HG03280 (cell line): Measurements from ENCODE around the gene ARHGEF28.
A peak's percentile ranks its signal among the peaks of the same experiment; 100 is the strongest.

Source experiments
- ATAC-seq: cut with Tn5 transposase; IDR thresholded peaks from one replicate; pipeline ENCODE4 v1.9.1; 2021; ENCODE audit warnings: mild to moderate bottlenecking, moderate library complexity; ENCODE audit not compliant: unreplicated experiment

Gene ARHGEF28

GRCh38 chr5:73692166-73692640, 66.2 kb downstream of the ARHGEF28 start:
- no peak for ATAC-seq

GRCh38 chr5:73692981-73693380, 67.0 kb downstream of the ARHGEF28 start:
- no peak for ATAC-seq

DNA sequence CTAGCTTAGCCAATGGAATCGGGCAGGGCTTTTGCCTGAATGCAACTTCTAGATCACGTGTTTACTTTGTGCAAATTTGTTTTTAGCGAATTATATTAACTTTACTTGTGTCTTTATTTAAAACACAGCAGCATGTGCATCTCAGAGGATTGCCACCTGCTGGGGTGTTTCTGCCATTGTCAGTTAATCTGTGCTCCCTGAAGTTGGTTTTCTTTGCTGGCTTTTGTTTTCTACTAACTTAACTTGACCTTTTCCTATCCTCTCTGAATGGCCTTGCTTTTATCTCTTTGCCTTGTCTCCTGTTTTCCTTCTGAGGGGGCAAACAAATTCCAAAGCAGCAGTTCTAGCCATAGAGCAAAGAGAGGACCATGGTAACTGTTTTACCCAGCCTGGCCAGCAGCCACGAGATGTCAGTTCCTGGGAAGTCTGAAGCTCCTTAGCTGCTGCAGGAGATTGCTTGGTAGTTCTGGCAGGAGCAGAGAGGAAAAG, 67.6 kb downstream of the ARHGEF28 start:
- ATAC-seq, result no peak

GRCh38 chr5:73694089-73694488, 68.1 kb downstream of the ARHGEF28 start:
- peak; percentile 64 for ATAC-seq

- no peak for ATAC-seq
These were observed 72.0 kb downstream of the ARHGEF28 start for GRCh38 chr5:73698011-73698410.

DNA sequence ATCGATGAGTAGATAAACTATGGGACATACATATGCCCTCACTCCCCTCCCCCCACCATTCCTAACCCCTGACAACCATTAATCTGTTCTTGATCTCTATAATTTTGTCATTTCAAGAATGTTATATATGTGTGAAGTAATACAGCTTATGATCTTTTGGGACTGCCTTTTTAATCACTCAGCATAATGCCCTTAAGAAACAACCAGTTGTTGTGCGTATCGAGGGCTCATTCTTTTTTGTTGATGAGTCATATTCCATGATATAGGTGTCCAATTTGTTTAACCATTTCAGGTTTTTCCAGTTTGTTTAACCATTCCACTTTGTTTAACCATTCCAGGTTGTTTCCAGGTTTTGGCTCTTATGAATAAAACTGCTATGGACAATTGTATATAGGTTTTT, 75.6 kb downstream of the ARHGEF28 start:
- no peak for ATAC-seq

DNA sequence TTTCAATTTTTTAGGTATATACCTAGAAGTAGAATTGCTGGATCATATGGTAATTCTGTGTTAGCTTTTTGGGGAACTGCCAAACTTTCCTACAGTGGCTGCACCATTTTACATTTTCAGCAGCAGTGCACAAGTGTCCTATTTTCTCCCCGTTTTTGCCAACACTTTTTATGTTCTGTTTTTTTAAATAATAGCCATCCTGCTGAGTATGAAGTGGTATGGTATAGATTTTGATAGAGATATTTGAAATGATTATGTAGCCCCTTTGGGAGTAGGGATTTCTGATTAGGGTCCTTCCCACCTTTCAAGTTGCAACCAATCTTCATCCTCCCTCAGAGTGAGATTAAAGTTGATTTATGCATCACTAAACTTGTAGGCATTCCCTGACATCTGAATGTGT, 76.5 kb downstream of the ARHGEF28 start:
- ATAC-seq, result no peak

DNA sequence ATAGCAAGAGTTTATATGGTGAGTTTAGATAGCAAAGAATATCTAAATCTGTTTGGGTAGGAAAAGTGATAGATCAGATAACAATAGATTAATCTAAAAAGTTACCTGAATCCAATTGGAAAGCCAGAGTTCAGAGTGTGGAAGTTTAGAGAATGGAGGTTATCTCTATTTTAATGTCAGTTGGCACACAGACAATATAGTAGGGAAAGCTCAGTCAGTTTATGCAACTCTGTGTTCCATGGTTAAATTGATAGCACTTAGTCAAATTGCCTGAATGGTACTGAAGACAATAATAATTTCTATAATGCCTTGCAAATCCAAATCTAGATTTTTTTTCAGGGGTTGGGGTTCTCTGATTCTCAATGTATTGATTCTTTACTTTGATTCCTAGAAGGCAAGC, 77.0 kb downstream of the ARHGEF28 start:
- no peak for ATAC-seq

GRCh38 chr5:73705364-73705763, 79.4 kb downstream of the ARHGEF28 start:
- ATAC-seq, result no peak

DNA sequence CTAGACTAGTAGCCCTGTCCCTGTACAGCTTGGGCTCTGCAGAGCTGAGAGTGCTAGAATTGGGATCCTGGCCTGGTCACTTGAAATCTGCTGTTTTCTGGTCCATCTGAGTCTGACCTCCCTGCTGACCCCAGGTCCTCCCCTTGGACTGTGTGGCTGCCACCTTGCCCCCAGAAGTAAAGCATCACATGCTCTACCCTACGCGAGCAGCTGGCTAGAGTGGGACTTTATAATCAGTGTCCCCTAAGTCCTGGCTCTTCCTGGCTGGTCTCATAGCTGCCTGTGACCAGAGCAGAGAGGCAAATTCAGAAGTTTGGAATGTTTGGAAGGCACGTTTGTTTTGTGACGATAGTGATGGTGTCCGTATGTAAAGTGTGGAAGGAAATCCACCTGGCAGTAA, 81.0 kb downstream of the ARHGEF28 start:
- ATAC-seq, result no peak

DNA sequence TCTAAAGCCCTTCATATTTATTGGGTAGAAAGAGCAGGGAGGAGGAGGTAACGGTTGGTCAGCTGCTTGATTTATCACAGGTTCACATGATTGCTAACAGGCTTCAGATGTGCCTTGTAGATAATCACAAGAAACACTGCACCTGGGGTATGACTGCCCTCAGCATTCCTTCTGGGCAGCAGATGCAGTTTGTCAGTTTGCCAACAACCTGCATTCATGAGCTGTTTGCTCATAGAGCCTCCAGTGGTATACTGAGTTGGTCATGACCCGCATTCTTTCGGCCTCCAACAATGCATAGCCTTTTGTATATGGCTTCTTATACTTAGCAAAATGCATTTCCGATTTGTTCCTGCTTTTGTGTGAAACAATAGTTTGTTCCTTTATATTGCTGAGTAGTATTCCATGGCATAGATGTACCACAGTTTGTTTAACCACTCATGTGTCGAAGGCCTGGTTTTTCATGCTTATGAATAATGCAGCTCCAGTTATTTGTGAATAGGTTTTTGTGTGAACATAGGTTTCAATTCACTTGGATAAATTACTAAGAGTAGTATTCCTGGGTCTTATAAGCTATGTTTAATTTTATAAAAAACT, 83.6 kb downstream of the ARHGEF28 start:
- no peak for ATAC-seq

- ATAC-seq, result no peak
These were observed 90.3 kb downstream of the ARHGEF28 start for GRCh38 chr5:73716284-73716808.

DNA sequence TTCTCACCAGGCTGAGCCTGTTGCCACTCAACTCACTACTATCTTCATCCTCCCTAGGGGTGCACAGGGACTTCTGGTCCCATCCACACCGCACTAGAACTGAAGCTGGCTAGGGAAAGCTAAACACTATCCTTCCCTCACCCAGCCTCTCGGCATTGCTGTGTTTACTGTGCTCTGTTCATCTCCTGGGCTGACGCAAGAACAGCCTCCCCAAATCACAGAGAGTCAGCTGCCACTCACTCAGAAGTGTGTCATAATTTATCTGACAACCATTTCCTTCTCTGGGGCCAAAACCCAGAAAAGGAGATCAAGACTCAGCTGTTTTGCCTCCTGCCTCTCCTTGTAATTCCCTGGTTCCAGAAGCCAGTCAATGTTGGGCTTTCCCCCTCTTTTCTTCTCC, 92.8 kb downstream of the ARHGEF28 start:
- no peak for ATAC-seq

DNA sequence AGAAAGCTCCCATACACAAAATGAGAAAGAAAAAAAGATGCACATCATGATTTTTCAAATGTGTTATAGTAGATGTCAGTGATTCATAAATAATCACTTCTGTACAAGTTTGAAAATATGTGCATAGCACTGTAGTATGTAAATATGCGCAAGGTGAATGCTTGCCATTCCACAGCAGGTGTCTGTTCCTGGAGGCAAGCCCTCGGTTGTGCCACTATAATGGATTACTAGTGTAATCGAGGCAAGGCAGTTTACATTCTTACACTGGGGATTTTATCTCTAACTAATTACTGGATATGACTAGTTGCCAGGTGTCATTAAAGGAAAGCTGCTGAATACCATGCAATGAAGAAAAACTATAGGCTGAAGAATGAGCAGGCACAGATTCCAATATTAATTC, 93.6 kb downstream of the ARHGEF28 start:
- ATAC-seq, result no peak

DNA sequence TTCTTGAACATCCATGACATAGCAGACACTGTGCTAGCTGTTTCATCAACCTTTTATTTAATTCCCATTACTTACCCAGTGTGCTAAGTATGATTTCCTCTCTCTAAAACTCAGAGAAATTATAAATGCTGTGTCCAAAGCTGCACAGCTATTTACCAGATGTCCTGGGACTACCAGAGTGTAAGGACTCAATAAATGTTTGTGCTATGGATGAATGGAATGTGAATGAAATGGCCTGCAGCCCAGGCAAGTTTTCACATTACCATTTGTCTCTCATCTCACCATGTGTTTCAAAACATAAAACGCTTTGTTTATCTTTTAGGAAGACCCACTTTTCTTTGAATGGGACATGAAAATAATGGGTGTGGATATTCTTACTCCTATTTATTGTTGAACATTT, 96.2 kb downstream of the ARHGEF28 start:
- no peak for ATAC-seq

- no peak for ATAC-seq
These were observed 100.1 kb downstream of the ARHGEF28 start for GRCh38 chr5:73726071-73726470.

DNA sequence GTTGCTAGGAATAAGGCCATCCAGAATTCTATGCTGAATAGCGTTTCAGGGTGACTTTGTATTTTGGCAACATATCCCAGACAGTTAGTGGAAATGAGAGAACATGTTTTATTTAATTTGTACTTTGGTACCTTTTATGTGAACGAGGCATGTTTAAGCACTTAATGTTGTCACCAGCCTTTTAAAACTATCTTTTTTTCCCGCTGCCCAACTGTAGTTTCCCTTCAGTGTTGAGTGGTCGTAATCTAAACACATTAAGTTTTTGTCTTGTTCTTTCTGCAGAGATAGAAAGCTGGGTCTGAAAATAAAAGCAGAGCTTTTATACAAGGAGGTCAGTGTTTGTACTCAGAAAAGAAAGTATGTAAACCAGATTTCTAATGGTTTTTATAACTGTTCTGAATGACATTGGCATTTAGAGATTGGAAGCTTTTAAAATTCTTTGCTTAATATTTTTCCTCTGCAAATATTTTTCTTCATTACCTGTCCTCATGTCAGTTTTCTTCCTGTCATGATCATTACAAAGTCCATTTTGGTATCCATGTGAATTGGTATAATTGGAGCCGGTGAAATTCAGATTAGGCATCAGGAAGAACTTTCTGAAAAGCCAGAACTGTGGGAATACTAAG, 100.7 kb downstream of the ARHGEF28 start:
- no peak for ATAC-seq

DNA sequence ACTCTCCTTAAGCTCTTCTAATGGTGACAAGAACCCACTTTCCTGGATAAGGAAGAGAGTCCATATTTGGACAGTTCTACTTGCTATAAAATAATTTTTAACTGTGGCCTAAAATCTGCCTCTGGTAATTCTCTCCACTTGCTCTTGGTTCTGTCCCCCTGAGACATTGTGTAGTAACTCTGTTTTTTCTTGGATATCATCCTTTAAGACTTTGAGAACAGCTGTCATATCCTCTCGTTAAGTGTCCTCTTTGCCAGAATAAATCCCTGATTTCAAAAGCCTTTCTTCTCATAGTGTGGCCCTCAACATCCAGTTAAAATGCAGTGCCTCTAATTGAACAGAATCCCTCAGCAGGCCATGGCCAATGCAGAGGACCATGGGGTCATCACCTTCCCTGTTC, 101.5 kb downstream of the ARHGEF28 start:
- ATAC-seq, result no peak

- no peak for ATAC-seq
These were observed 102.7 kb downstream of the ARHGEF28 start for GRCh38 chr5:73728493-73729273.

- ATAC-seq, result no peak
These were observed 103.3 kb downstream of the ARHGEF28 start for GRCh38 chr5:73729329-73729728.

DNA sequence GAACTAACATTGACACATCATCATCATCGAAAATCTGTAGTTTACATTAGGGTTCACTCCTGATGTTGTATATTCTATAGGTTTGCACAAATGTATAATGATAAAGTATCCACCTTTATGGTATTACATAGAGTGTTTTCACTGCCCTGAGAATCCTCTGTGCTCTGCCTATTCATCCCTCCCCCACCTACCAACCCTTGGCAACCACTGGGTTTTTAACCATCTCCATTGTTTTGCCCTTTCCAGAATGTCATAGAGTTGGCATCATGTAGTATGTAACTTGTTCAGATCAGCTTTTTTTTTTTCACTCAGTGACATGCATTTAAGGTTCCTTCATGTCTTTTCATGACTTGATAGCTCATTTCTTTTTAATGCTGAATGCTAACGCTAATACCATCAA, 106.0 kb downstream of the ARHGEF28 start:
- ATAC-seq, result no peak

GRCh38 chr5:73733219-73733618, 107.2 kb downstream of the ARHGEF28 start:
- no peak for ATAC-seq
